Esophagus muscularis mucosa (tissue), 4 donors: ENCODE results near the gene PCNX4.

Experiments used
- CTCF ChIP-seq, 3 experiments: fragments of 200-600 bp in 2 of 3; fragments of 450-650 bp in 1 of 3; sonication (generic) in 2 of 3; IDR thresholded peaks; one replicate each; pipeline ENCODE4 v1.5.1; 2017 to 2019; ENCODE audit warnings: antibody characterized with exemption in 3 of 3, mild to moderate bottlenecking in 2 of 3, moderate library complexity in 1 of 3
- EP300 ChIP-seq: sonication (generic); formaldehyde crosslinking; IDR thresholded peaks from one replicate; pipeline ENCODE4 v1.6.1; 2017; ENCODE audit warnings: antibody characterized with exemption
- POLR2A ChIP-seq: fragments of 450-650 bp; IDR thresholded peaks from one replicate; pipeline ENCODE4 v1.6.1; 2017; ENCODE audit warnings: antibody characterized with exemption, moderate library complexity, mild to moderate bottlenecking, low read depth
- POLR2AphosphoS5 ChIP-seq, 2 donors: sonication (generic); formaldehyde crosslinking; IDR thresholded peaks; one replicate each; pipeline ENCODE4 v1.6.1; 2017; ENCODE audit warnings: antibody characterized with exemption in 2 of 2

GRCh38 chr14:60067882-60068281 is 23.8 kb upstream of the PCNX4 start:
- TF ChIP-seq CTCF (IDR thresholded peaks at IDR 0.05) (no peak), EP300 (no peak), POLR2A (no peak), POLR2AphosphoS5 (IDR thresholded peaks at IDR 0.05) (no peak)
